CD4-positive, alpha-beta T cell treated with Interleukin-21 for 1 hour (primary cell): Measurements from ENCODE around the gene ADAMTS10.
"Not testable (repeated sequence)": the region's sequence is repeated elsewhere in the genome, so short reads cannot be mapped to it uniquely, and the experiment has no call there.

Experiments
- DNase-seq: peaks from one replicate; pipeline ENCODE4 v3.0.0-alpha.2; 2020

The ADAMTS10 gene

GRCh38 chr19:8553729-8554128 lies 56.8 kb downstream of the ADAMTS10 start:
- not testable (repeated sequence) for DNase-seq

GRCh38 chr19:8552810-8553209 lies 57.7 kb downstream of the ADAMTS10 start:
- DNase-seq: no peak

GRCh38 chr19:8550070-8550469 lies 60.4 kb downstream of the ADAMTS10 start:
- DNase-seq: no peak

GRCh38 chr19:8545743-8546142 lies 64.8 kb downstream of the ADAMTS10 start:
- no peak for DNase-seq

GRCh38 chr19:8544168-8544567 lies 66.3 kb downstream of the ADAMTS10 start:
- DNase-seq: no peak

GRCh38 chr19:8539621-8540149 lies 70.8 kb downstream of the ADAMTS10 start:
- no peak for DNase-seq

- DNase-seq: no peak
Observed at GRCh38 chr19:8537099-8537498, 73.4 kb downstream of the ADAMTS10 start.

- DNase-seq: no peak
Observed at GRCh38 chr19:8536282-8536681, 74.2 kb downstream of the ADAMTS10 start.

- no peak for DNase-seq
Observed at GRCh38 chr19:8532225-8532624, 78.3 kb downstream of the ADAMTS10 start.

- DNase-seq: no peak
Observed at GRCh38 chr19:8531470-8531869, 79.0 kb downstream of the ADAMTS10 start.
